Lung (tissue), 16 donors: ENCODE data around the gene PLCD4. TPM values are rescaled to one million over a fixed set of nuclear protein-coding genes. Genes with fewer than 3 reads are reported as not detected.

Experiments
- ATAC-seq: fragments of 200-7000 bp; cut with Tn5 transposase; one replicate; pipeline ENCODE4 v1.9.1; 2020; ENCODE audit warnings: moderate number of reproducible peaks; ENCODE audit not compliant: insufficient read depth, low FRiP score
- DNase-seq, 3 donors: peaks; one replicate each; pipeline ENCODE4 v3.0.0-alpha.2; 2013 to 2017
- H3K27ac ChIP-seq, 2 donors: one replicate each; pipeline ENCODE4 v1.5.1; 2013; ENCODE audit warnings: mild to moderate bottlenecking in 2 of 2, moderate library complexity in 2 of 2, control low read depth in 1 of 2, inconsistent platforms in 1 of 2, low read depth in 1 of 2, low read length in 1 of 2
- H3K27me3 ChIP-seq, 3 donors: one replicate each; pipeline ENCODE4 v1.5.1; 2013; ENCODE audit warnings: low read length in 2 of 3; ENCODE audit not compliant: control insufficient read depth in 3 of 3, insufficient read depth in 3 of 3
- H3K36me3 ChIP-seq, 4 donors: one replicate each; pipeline ENCODE4 v1.5.1; 2013; ENCODE audit warnings: low read length in 4 of 4, mild to moderate bottlenecking in 1 of 4, moderate library complexity in 1 of 4; ENCODE audit not compliant: control insufficient read depth in 4 of 4, insufficient read depth in 4 of 4
- H3K4me1 ChIP-seq, 5 donors: one replicate each; pipeline ENCODE4 v1.5.1; 2013; ENCODE audit warnings: low read length in 5 of 5, mild to moderate bottlenecking in 2 of 5, moderate library complexity in 1 of 5; ENCODE audit not compliant: control insufficient read depth in 5 of 5, insufficient read depth in 5 of 5
- H3K4me3 ChIP-seq: one replicate; pipeline ENCODE4 v1.5.1; 2013; ENCODE audit warnings: mild to moderate bottlenecking, control low read depth, moderate library complexity
- H3K9ac ChIP-seq, 2 donors: one replicate each; pipeline ENCODE4 v1.5.1; 2013; ENCODE audit warnings: low read length in 2 of 2, control low read depth in 1 of 2; ENCODE audit not compliant: insufficient read depth in 1 of 2
- H3K9me3 ChIP-seq, 4 donors: one replicate each; pipeline ENCODE4 v1.5.1; 2013; ENCODE audit warnings: low read length in 3 of 4, mild to moderate bottlenecking in 1 of 4, moderate library complexity in 1 of 4; ENCODE audit not compliant: control insufficient read depth in 4 of 4, insufficient read depth in 3 of 4
- WGBS, 2 donors: extraction: QIAGEN DNeasy Blood & Tissue Kit; methylation state at CpG; one replicate each; pipeline ENCODE4 v1.1.7; 2013; 5-methylcytosine and 5-hydroxymethylcytosine counted together
- long read RNA-seq, 5 donors: transcript quantifications; one replicate each; lab custom pipeline, GENCODE V29; 2026
- polyA plus RNA-seq, 2 donors: library from polyadenylated mRNA; stranded (reverse); fragments of 200-250 nt; gene quantifications; one replicate each; pipeline ENCODE4 v1.2.1, GENCODE V29; 2013
- total RNA-seq, 2 donors: library from RNA; depleted of rRNA in 1 of 2; stranded (reverse); fragments of >200 nt in 1 of 2; gene quantifications; one replicate each; pipeline ENCODE4 v1.2.1, GENCODE V29; 2014 to 2021
- TF ChIP-seq, protein P1 (sequence below): IDR thresholded peaks from 2 replicates; pipeline ENCODE4 v1.5.1; 2012; ENCODE audit warnings: mild to moderate bottlenecking; ENCODE audit errors: control extremely low read depth, extremely low read depth
- donor health status: control.
- donor health status: control.
- donor health status: Bipolar disorder and iron deficiency.
- donor health status: healthy.
- donor health status: DM: yes; HTN: yes; CAD: no.

PLCD4 gene
- total RNA-seq (1 to 10 TPM; 1.1 to 4.7 TPM), polyA plus RNA-seq (under 1 TPM; 0.07 to 0.49 TPM)
- long read RNA-seq, donor 1, partial matches to known transcripts = 5 of 5 reads
- long read RNA-seq, donor 1, other reads (novel, unspliced or antisense) = 0 of 5 reads
- long read RNA-seq, donor 2 = 0 reads
- long read RNA-seq, donor 3 = 0 reads
- long read RNA-seq, donor 4 = 0 reads
- long read RNA-seq, donor 5 = 0 reads

- WGBS, 2 donors = 31 to 40% methylated on average over 8 of the region's 8 CpGs
- H3K36me3 ChIP-seq = no peaks in the 10 kb centered on the region
- H3K27me3 ChIP-seq = no peaks in the 10 kb centered on the region
- no peak within 1 kb of the TSS for H3K27ac ChIP-seq
- peaks cover 0 to 23% (median 0%) of the 10 kb centered on the region in 5 donors for H3K4me1 ChIP-seq
- H3K9me3 ChIP-seq = no peaks in the 10 kb centered on the region
- H3K9ac ChIP-seq = peak within 1 kb of the TSS in 1 of 2 donors; percentile 50
- DNase-seq = peak; percentile 66 to 88 (median 84)
- TF ChIP-seq, protein P1, sequence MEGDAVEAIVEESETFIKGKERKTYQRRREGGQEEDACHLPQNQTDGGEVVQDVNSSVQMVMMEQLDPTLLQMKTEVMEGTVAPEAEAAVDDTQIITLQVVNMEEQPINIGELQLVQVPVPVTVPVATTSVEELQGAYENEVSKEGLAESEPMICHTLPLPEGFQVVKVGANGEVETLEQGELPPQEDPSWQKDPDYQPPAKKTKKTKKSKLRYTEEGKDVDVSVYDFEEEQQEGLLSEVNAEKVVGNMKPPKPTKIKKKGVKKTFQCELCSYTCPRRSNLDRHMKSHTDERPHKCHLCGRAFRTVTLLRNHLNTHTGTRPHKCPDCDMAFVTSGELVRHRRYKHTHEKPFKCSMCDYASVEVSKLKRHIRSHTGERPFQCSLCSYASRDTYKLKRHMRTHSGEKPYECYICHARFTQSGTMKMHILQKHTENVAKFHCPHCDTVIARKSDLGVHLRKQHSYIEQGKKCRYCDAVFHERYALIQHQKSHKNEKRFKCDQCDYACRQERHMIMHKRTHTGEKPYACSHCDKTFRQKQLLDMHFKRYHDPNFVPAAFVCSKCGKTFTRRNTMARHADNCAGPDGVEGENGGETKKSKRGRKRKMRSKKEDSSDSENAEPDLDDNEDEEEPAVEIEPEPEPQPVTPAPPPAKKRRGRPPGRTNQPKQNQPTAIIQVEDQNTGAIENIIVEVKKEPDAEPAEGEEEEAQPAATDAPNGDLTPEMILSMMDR = no peak
- ATAC-seq = peak; percentile 62
- H3K4me3 ChIP-seq = no peak within 1 kb of the TSS
Observed at GRCh38 chr2:218607436-218608115, at the start of gene PLCD4. Gene PLCD4 (plus strand): TSS chr2:218607899. CDS start chr2:218615740, 7,841 bp downstream.

DNA sequence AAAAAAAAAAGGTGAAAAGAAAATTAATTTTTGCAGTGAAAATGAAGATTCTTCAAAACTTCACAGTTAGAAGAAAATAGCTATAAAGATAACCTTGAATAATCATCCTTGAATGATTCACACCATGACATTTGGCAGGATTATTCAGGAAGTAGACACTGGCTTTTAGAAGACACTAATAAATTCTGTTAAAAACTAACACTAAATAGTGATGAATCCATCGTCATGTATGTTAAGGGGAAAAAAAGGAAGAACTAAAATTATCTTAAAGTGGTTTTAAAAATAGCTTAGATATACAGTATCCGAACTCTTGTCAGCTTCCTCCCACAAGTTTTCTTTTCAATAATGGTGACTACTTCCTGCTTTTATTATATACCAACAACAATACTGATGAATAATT is 49.8 kb upstream of the PLCD4 start:
- 36 to 38% methylated on average over 2 of the region's 2 CpGs for WGBS, 2 donors
- H3K9me3 ChIP-seq = no peaks in the 10 kb centered on the region
- H3K4me3 ChIP-seq = no peak overlapping the region
- H3K9ac ChIP-seq = no peak overlapping the region
- TF ChIP-seq, protein P1 = no peak
- H3K36me3 ChIP-seq = peaks cover 12 to 37% (median 15%) of the 10 kb centered on the region in 4 donors
- DNase-seq = no peak
- H3K27ac ChIP-seq = no peak overlapping the region
- no peak for ATAC-seq
- no peaks in the 10 kb centered on the region for H3K27me3 ChIP-seq
- H3K4me1 ChIP-seq = no peaks in the 10 kb centered on the region

GRCh38 chr2:218558986-218559385 is 48.7 kb upstream of the PLCD4 start:
- WGBS, 2 donors = 92 to 98% methylated on average over 3 of the region's 3 CpGs
- TF ChIP-seq, protein P1 = no peak
- no peak for DNase-seq
- Histone ChIP-seq H3K36me3 (peaks cover 11 to 29% (median 13%) of the 10 kb centered on the region in 4 donors), H3K4me1 (no peaks in the 10 kb centered on the region), H3K4me3 (no peak overlapping the region), H3K9ac (no peak overlapping the region), H3K9me3 (no peaks in the 10 kb centered on the region), H3K27me3 (no peaks in the 10 kb centered on the region), H3K27ac (no peak overlapping the region)
- no peak for ATAC-seq
